ENCODE measurements around the gene BICRA.

Gene BICRA

GRCh38 chr19:47573071-47574026 lies 35.6 kb upstream of the BICRA start, which contains the start of gene ZNF541:
TSS of gene ZNF541 (minus strand) at chr19:47573148. CDS start at chr19:47555856, 17,292 bp downstream.
- no peaks in the 10 kb centered on the region for H3K79me2 ChIP-seq (ENCODE audit: low read length)
- TF ChIP-seq EZH2 (optimal IDR thresholded peaks at IDR 0.05; ENCODE audit: low read depth, low read length): no peak
- TF ChIP-seq, protein P1, sequence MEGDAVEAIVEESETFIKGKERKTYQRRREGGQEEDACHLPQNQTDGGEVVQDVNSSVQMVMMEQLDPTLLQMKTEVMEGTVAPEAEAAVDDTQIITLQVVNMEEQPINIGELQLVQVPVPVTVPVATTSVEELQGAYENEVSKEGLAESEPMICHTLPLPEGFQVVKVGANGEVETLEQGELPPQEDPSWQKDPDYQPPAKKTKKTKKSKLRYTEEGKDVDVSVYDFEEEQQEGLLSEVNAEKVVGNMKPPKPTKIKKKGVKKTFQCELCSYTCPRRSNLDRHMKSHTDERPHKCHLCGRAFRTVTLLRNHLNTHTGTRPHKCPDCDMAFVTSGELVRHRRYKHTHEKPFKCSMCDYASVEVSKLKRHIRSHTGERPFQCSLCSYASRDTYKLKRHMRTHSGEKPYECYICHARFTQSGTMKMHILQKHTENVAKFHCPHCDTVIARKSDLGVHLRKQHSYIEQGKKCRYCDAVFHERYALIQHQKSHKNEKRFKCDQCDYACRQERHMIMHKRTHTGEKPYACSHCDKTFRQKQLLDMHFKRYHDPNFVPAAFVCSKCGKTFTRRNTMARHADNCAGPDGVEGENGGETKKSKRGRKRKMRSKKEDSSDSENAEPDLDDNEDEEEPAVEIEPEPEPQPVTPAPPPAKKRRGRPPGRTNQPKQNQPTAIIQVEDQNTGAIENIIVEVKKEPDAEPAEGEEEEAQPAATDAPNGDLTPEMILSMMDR (IDR thresholded peaks at IDR 0.05; ENCODE audit: low read length): no peak
- no peak for TF ChIP-seq EZH2phosphoT487 (IDR thresholded peaks at IDR 0.05; ENCODE audit: low read length)
- no peaks in the 10 kb centered on the region for H3F3A ChIP-seq (ENCODE audit: insufficient read depth, low read length)
- H3K4me2 ChIP-seq (ENCODE audit: low read depth, low read length): no peak within 1 kb of the TSS
- peaks cover 47% of the 10 kb centered on the region for H3K27me3 ChIP-seq (replicated peaks; ENCODE audit: insufficient read depth, low read length)
- H3K4me1 ChIP-seq (ENCODE audit: low read length): no peaks in the 10 kb centered on the region
- no peaks in the 10 kb centered on the region for H3K9me3 ChIP-seq (replicated peaks; ENCODE audit: insufficient read depth, low read length)
- no peak for DNase-seq
- no peak within 1 kb of the TSS for H3K27ac ChIP-seq (ENCODE audit: low read length)
- H3K36me3 ChIP-seq (replicated peaks; ENCODE audit: insufficient read depth, low read length): no peaks in the 10 kb centered on the region
- no peaks in the 10 kb centered on the region for H3K9me2 ChIP-seq (replicated peaks; ENCODE audit: insufficient read depth, low read length)
- no peak within 1 kb of the TSS for H3K9ac ChIP-seq (ENCODE audit: low read length)
- H3K4me3 ChIP-seq (ENCODE audit: low read length): no peak within 1 kb of the TSS
- no peaks in the 10 kb centered on the region for H4K20me1 ChIP-seq (ENCODE audit: insufficient read depth, low read length)
- H2AFZ ChIP-seq (ENCODE audit: low read length): no peak within 1 kb of the TSS

DNA sequence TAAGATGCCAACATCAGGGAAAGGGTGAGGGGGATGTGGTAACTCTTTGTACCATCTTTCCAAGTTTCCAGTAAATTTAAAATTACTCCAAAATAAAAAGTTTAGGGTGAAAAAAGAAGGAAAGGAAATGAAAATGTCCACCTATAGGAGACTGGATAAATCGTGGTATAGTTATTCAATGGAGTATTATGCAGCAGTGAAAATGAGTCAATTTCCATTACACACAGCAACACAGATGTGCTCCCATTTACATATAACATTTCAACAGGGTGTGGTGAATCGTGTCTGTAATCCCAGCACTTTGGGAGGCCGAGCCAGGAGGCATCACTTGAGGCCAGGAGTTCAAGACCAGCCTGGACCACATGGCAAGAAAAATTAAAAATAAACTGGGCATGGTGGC lies 28.5 kb upstream of the BICRA start:
- H3K9me3 ChIP-seq (replicated peaks; ENCODE audit: insufficient read depth, low read length): no peaks in the 10 kb centered on the region
- no peak overlapping the region for H2AFZ ChIP-seq (ENCODE audit: low read length)
- H3K9ac ChIP-seq (ENCODE audit: low read length): no peak overlapping the region
- TF ChIP-seq, protein P1 (IDR thresholded peaks at IDR 0.05; ENCODE audit: low read length): no peak
- no peak for TF ChIP-seq EZH2phosphoT487 (IDR thresholded peaks at IDR 0.05; ENCODE audit: low read length)
- no peaks in the 10 kb centered on the region for H3K79me2 ChIP-seq (ENCODE audit: low read length)
- no peak overlapping the region for H3K27ac ChIP-seq (ENCODE audit: low read length)
- H3K36me3 ChIP-seq (replicated peaks; ENCODE audit: insufficient read depth, low read length): no peaks in the 10 kb centered on the region
- H3K9me2 ChIP-seq (replicated peaks; ENCODE audit: insufficient read depth, low read length): no peaks in the 10 kb centered on the region
- peaks cover 4% of the 10 kb centered on the region; the same call in 1 of the 2 replicates for H3F3A ChIP-seq (ENCODE audit: insufficient read depth, low read length)
- H4K20me1 ChIP-seq (ENCODE audit: insufficient read depth, low read length): no peaks in the 10 kb centered on the region
- no peak overlapping the region for H3K4me2 ChIP-seq (ENCODE audit: low read depth, low read length)
- H3K4me3 ChIP-seq (ENCODE audit: low read length): no peak overlapping the region
- peaks cover 8% of the 10 kb centered on the region; the same call in 1 of the 2 replicates for H3K27me3 ChIP-seq (replicated peaks; ENCODE audit: insufficient read depth, low read length)
- no peak for DNase-seq
- no peaks in the 10 kb centered on the region for H3K4me1 ChIP-seq (ENCODE audit: low read length)

- H3K4me1 ChIP-seq (ENCODE audit: low read length): no peaks in the 10 kb centered on the region
- no peak overlapping the region for H3K4me3 ChIP-seq (ENCODE audit: low read length)
- H3K79me2 ChIP-seq (ENCODE audit: low read length): no peaks in the 10 kb centered on the region
- H2AFZ ChIP-seq (ENCODE audit: low read length): no peak overlapping the region
- H3K27me3 ChIP-seq (replicated peaks; ENCODE audit: insufficient read depth, low read length): peaks cover 16% of the 10 kb centered on the region; the same call in 1 of the 2 replicates
- no peaks in the 10 kb centered on the region for H3K9me2 ChIP-seq (replicated peaks; ENCODE audit: insufficient read depth, low read length)
- DNase-seq: no peak
- H3K9me3 ChIP-seq (replicated peaks; ENCODE audit: insufficient read depth, low read length): no peaks in the 10 kb centered on the region
- TF ChIP-seq EZH2 (optimal IDR thresholded peaks at IDR 0.05; ENCODE audit: low read depth, low read length) (no peak), EZH2phosphoT487 (IDR thresholded peaks at IDR 0.05; ENCODE audit: low read length) (no peak)
- TF ChIP-seq, protein P1 (IDR thresholded peaks at IDR 0.05; ENCODE audit: low read length): no peak
- H3K36me3 ChIP-seq (replicated peaks; ENCODE audit: insufficient read depth, low read length): no peaks in the 10 kb centered on the region
- no peak overlapping the region for H3K27ac ChIP-seq (ENCODE audit: low read length)
- H3F3A ChIP-seq (ENCODE audit: insufficient read depth, low read length): peaks cover 4% of the 10 kb centered on the region; the same call in 1 of the 2 replicates
- H3K4me2 ChIP-seq (ENCODE audit: low read depth, low read length): no peak overlapping the region
- no peak overlapping the region for H3K9ac ChIP-seq (ENCODE audit: low read length)
- no peaks in the 10 kb centered on the region for H4K20me1 ChIP-seq (ENCODE audit: insufficient read depth, low read length)
These were observed 27.2 kb upstream of the BICRA start for GRCh38 chr19:47581605-47582319.
